Panc1 (cell line): ENCODE results near the gene APP.

Source experiments
- POLR2AphosphoS5 ChIP-seq: IDR thresholded peaks from 2 replicates; pipeline ENCODE4 v1.6.1; 2012; ENCODE audit warnings: mild to moderate bottlenecking, low read depth, low read length, moderate library complexity
- TCF7L2 ChIP-seq: IDR thresholded peaks from 2 replicates; pipeline ENCODE4 v1.6.1; 2011; ENCODE audit warnings: mild to moderate bottlenecking, low read depth, low read length, inconsistent platforms
- TF ChIP-seq, protein P1 (sequence below), 2 experiments: IDR thresholded peaks; 2 replicates each; pipeline ENCODE4 v1.6.1; 2011 to 2012; ENCODE audit warnings: low read depth in 2 of 2, control low read depth in 1 of 2, low read length in 1 of 2, mild to moderate bottlenecking in 1 of 2, moderate library complexity in 1 of 2; ENCODE audit not compliant: insufficient read depth in 1 of 2
- TF ChIP-seq, protein P2 (sequence below): fragments of 450-650 bp; IDR thresholded peaks from 2 replicates; pipeline ENCODE4 v1.5.1; 2017; ENCODE audit warnings: mild to moderate bottlenecking

DNA sequence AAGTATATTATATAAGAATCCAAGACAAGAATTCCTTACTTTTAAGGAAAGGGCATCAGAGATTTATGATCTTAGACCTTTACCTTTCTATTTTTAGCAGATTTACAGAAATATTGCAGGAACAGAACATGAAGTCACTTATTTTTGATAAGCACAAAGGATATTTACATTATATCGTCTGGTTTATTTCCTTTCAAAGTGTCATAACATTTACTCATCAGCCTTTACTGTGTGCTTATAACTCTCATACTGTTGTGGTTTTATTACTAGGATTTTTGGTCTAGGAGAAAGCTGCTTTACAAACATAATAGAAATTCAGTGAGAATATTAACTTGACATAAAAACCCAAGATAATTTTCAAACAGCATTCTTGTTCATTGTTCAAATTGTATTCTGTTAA is 47.6 kb downstream of the APP start:
- TF ChIP-seq, protein P1, sequence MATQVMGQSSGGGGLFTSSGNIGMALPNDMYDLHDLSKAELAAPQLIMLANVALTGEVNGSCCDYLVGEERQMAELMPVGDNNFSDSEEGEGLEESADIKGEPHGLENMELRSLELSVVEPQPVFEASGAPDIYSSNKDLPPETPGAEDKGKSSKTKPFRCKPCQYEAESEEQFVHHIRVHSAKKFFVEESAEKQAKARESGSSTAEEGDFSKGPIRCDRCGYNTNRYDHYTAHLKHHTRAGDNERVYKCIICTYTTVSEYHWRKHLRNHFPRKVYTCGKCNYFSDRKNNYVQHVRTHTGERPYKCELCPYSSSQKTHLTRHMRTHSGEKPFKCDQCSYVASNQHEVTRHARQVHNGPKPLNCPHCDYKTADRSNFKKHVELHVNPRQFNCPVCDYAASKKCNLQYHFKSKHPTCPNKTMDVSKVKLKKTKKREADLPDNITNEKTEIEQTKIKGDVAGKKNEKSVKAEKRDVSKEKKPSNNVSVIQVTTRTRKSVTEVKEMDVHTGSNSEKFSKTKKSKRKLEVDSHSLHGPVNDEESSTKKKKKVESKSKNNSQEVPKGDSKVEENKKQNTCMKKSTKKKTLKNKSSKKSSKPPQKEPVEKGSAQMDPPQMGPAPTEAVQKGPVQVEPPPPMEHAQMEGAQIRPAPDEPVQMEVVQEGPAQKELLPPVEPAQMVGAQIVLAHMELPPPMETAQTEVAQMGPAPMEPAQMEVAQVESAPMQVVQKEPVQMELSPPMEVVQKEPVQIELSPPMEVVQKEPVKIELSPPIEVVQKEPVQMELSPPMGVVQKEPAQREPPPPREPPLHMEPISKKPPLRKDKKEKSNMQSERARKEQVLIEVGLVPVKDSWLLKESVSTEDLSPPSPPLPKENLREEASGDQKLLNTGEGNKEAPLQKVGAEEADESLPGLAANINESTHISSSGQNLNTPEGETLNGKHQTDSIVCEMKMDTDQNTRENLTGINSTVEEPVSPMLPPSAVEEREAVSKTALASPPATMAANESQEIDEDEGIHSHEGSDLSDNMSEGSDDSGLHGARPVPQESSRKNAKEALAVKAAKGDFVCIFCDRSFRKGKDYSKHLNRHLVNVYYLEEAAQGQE (IDR thresholded peaks at IDR 0.05; ENCODE audit: insufficient read depth in 1 of 2, low read depth in 2 of 2, low read length in 1 of 2) = no peak
- TF ChIP-seq POLR2AphosphoS5 = no peak
- TF ChIP-seq, protein P2, sequence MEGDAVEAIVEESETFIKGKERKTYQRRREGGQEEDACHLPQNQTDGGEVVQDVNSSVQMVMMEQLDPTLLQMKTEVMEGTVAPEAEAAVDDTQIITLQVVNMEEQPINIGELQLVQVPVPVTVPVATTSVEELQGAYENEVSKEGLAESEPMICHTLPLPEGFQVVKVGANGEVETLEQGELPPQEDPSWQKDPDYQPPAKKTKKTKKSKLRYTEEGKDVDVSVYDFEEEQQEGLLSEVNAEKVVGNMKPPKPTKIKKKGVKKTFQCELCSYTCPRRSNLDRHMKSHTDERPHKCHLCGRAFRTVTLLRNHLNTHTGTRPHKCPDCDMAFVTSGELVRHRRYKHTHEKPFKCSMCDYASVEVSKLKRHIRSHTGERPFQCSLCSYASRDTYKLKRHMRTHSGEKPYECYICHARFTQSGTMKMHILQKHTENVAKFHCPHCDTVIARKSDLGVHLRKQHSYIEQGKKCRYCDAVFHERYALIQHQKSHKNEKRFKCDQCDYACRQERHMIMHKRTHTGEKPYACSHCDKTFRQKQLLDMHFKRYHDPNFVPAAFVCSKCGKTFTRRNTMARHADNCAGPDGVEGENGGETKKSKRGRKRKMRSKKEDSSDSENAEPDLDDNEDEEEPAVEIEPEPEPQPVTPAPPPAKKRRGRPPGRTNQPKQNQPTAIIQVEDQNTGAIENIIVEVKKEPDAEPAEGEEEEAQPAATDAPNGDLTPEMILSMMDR = no peak
- no peak for TF ChIP-seq TCF7L2
